A204.1 (cell line): ENCODE data around the gene TCEA2.

Experiments
- FAIRE-seq: peaks from 2 replicates; lab custom pipeline; 2012; peaks lifted over from hg19 to GRCh38; lab: Jason Lieb, UNC

Gene TCEA2

GRCh38 chr20:64035933-64036345 is 27.1 kb upstream of the TCEA2 start, which contains the start of gene C20orf204:
Gene C20orf204 (plus strand): TSS chr20:64036182. CDS start chr20:64036324, 142 bp downstream.
- FAIRE-seq, result no peak

GRCh38 chr20:64036346-64037198 is 26.4 kb upstream of the TCEA2 start:
- FAIRE-seq, result no peak

GRCh38 chr20:64037199-64037497 is 25.9 kb upstream of the TCEA2 start:
- FAIRE-seq, result no peak

DNA sequence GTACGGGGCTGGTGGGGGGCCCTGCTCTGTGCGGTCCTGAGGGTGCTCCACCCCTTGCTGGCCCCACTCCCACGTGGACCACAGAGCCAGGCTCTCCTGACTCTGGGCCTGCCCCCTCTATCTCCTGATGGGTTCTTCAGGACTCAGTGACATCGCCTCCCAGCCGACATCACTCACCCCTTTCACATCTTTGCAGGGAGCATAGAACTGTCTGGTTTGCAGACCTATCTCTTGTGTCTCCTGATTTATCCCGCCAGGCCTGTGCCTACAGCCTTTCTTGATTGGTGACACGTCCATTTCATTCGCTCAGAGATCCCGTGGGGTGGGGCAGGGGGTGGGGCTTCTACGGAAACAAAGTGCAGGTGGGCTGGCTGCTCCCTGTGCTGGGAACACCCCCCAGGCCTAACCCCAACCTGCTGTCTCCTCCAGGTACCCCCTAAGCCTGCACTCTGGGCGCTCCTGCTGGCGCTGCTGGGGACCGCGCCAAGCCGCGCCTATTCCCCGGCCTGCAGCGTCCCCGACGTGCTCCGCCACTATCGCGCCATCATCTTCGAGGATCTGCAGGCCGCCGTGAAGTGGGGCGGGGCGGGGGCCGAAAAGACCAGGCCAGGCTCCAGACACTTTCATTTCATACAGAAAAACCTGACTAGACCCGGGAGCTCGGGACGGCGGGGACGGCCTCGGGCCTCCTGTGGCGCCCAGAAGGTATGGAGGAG is 25.3 kb upstream of the TCEA2 start:
- FAIRE-seq, result no peak

- FAIRE-seq, result no peak
Observed at GRCh38 chr20:64038224-64038564, 24.8 kb upstream of the TCEA2 start.

DNA sequence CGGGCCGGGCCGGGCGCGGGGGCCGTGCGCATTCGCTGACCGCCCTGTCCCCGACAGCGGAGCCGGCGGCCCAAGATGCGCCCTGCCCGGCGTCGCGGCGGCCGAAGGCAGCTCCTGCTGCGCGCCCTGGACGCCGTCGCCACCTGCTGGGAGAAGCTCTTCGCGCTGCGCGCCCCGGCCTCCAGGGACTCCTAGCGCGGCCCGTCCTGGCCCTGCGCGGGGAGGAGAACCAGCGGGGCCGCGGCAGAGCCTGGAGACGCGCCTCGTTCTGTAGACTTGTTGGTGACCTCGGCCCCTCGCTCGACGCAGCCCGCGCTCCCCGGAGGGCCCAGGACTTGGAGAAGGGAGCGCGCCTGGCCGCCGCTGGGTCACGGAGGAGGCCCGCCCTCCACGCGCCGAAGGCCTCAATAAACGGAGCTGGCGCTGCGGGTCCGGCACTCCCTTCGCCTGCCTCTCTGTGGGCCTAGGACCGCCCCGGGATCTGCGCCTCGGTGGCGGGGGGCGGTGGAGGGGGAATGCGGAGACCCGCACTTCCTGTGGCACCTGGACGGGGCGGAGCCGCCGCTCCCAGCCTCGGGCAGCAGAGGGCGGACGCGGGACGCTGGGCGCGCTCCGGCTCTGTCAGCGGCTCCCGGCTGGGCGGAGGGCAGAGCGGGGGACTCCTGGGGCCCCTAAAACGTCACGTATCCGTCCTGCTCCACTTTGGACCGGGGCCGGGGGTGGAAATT is 24.3 kb upstream of the TCEA2 start:
- FAIRE-seq, result no peak

DNA sequence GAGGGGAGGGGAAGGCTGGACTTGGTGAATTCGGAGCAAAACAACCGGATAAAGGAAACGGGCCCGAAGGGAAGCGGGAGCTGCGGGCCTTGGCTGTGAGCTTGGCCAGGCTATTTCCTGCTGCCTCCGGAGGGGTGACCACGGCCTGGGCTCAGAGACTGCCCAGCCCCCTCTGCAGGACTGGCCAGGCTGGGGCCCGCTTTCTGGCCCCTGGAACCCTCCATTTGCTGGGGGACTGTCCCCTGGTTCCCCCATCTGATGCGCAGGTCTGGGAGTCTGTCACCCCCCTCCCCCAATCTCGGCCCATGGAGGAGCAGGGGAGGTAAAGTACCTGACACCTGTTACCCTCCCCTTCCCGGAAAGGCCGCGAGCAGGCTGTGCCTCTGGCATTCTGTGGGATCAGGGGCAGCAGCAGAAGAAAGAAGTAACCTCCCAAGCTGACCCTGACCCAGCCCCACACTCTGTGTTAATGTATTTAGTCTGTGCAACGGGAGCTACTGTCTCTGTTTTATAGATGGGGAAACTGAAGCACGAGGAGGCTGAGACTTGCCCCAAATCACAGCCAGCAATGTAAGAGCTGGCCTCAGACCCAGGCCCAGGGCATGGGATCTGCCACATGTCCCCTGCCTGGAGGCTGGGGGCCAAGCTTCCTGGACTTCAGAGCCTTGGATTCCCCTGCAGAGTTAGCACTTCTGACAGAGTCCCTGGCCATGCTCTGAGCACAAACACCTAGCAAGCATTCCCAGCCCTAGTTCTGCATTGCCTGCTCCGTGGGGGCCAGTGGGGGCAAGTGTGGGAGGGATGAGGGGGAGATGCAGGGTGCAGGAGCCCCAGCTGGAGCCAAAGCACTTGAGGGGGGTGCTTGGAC is 23.5 kb upstream of the TCEA2 start:
- FAIRE-seq, result no peak

DNA sequence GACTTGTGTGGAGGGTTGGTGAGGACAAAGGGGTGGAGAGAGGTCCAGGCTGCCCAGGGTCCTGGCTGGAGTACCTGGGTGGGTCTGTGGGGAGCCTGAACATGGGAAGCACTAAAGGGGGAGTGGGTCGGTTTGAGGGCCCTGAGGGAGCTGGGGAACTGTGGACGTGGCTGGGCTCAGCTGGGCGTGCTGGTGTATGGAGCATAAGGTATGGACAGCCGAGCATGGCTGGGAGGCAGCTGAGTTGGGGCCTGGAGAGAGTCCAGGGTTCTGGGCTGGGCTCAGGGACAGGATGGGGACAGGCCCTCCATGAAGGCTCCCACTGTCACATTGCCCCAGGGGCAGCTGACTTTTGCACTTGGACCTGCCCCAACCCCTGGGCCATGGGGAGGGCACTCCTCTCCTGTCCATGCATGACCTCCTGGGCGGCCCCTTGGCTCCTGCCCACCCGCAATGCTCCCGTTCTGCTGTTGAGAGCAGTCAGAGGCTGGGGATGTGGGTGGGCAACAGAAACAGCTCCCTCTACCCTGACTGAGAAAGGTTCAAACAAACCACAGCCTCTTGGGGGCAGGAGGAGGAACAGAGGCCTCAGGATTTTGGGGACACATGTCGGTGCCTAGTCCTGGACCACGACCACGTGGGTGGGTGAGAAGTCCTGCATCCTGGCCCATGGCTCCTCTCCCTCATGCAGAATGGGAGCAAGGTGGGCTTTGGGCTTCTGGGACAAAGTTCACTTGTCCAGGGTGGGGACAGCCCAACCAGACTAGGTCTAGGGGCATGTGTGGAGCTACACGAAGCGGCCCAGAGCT is 22.6 kb upstream of the TCEA2 start:
- FAIRE-seq, result no peak

DNA sequence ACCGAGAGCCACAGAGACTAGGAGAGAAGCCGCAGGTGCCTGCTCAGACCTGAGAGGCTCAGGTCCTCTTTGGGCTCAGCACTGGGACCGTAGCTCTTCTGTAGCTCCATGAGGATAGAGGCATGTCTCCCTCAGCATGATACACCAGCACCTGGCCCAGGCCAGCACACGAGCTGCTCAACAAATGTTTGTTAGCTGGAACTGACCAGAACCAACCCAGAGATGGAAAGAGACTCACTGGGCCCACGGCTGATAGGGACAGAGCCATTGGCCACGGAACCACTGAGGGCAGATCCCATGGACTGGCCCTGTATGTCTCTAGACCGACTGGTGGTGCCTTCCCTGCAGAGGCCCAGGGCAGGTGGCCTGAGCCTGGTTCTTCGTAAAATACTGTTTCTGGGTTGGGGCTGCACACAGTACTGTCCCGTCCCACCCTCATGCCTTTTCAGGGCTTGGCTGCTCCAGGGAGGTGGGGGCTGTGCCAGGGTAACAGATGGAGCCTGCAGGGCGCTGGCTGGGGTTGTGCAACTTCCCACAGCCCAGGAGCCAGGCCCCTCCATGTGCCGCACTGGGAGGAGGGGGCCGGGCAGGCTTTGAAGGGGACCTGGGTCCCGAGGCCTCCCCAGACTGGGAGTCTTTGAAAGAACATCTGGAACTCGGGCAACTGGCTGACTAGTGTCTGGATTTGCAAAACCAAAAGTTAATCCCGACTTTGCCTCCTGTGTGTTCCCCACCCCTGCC is 21.8 kb upstream of the TCEA2 start:
- FAIRE-seq, result no peak

GRCh38 chr20:64041781-64042053 is 21.3 kb upstream of the TCEA2 start:
- no peak for FAIRE-seq

DNA sequence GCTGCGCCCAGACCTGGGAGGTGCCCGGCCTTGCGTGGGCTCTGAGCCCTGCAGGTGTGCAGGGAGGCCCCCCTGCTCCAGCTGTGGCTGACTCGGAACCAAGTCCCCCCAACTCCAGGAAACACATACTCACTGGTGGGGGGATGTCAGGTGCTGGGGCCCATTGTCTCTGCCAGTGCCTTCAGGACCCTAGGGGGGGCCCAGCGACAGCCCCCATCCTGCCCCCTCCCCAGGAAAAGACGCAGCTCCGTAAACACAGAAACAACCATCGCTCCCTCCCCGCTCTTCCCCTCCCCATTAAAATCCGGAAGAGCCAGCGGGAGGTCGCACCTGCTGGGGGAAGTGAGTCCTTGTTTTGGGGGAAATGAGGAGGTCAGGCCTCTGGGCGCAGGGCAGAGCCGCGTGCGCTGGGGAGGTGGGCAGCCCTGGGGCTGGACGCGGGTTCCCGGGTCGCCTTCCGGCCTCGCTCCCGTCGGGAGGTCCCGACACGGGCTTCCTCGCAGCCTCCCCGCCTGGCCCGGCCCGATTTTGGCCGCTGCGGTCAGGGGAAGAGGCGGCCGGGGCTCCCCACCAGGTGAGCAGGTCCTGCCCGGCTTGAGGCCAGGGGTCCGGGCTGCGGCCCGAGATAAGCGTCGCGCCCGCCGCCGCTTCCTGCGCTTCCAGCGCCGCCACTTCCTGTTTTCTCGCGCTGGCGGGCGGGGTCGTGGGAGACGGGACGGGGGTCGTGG is 20.8 kb upstream of the TCEA2 start:
- no peak for FAIRE-seq

GRCh38 chr20:64043768-64044167 is 19.2 kb upstream of the TCEA2 start:
- no peak for FAIRE-seq

DNA sequence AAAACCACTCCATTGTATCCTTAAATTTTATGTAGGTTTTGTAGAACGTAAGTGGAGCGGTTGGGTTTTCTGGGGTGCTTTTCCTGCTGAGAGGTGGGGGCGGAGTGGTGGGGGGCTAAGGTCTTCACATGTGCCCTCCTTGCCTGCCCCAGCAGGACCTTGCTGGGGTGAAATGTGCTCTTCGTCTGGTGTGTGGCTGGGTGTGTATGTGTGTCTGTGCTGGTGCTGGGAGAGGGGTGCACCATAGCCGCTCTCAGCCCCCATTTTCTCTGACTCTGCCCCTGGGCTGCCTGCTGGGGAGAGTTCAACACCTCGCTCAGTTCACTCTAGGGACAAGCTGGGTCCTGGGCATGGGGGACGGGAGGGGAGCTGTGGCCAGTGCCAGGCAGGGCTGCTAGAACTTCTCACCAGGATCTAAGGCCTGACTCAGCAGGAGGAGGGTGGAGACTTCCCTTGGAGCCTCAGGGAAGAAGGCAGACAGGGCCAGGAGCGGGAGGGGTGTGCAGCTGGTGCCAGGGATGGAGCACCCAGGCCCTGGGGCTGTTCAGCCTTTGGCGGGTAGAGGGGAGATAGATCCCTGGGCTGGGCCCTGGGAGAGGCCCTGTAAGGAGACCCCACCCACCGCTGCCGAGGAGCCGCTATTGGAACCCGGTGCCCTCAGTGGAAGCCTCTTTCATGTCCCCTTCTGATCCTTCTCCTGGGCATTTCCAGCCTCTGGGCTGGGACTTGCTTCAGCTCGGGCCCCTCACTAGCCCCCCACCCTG is 18.3 kb upstream of the TCEA2 start:
- FAIRE-seq, result no peak

GRCh38 chr20:64045346-64046011 is 17.5 kb upstream of the TCEA2 start:
- FAIRE-seq, result no peak

DNA sequence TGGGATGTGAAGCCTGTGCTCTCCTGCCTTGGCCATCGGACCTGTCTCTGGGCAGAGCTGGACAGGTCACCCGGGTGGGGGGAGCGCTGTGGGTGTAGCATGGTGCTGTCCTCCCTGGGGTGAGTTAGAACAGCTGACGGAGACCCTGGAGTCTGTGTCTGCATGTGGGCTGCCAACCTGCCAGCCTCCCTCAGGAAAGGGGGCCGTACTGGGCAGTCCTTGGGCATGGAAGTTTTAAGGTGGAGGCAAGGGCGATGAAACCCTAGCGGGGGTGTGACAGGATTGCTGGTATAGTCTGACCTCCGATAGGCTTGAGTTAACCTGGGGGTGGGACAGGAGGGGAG is 16.0 kb upstream of the TCEA2 start:
- FAIRE-seq, result no peak

DNA sequence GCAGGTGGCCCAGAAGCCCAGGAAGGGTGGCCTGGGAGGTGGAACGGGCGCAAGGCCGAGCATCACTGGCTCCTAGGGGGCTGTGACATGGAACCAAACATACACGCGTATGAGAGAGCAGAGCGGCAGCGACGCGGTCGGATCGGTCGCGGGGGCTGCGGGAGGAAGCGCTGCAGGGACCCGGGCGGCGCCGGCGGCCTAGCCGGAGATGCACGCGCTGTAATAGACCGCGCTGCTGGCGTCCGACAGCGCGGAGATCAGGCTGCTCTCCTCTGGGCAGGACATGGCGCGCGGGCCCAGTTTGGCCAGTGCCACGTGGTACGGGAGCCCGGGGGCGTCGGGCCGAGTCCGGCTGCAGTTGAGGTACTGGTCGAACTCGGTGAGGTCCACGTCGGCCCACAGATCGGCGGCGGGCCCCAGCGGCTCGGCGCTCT is 15.0 kb upstream of the TCEA2 start:
- FAIRE-seq, result no peak

GRCh38 chr20:64048402-64049044 is 14.5 kb upstream of the TCEA2 start:
- no peak for FAIRE-seq
